ENCODE results near the gene SLC6A17. TPM values are rescaled to one million over a fixed set of nuclear protein-coding genes. Genes with fewer than 3 reads are reported as not detected.
A peak's percentile ranks its signal among the peaks of the same experiment; 100 is the strongest.

The SLC6A17 gene
- total and polyA plus RNA-seq, 9 of the 15 experiments (the other 6 are each of a cell fraction or from before 2014, with no cell fraction given), result not detected

GRCh38 chr1:110220324-110220723, 70.0 kb downstream of the SLC6A17 start (continued):
- no peak for TF ChIP-seq FOSL1 (tag; conservative IDR thresholded peaks at IDR 0.05)

DNA sequence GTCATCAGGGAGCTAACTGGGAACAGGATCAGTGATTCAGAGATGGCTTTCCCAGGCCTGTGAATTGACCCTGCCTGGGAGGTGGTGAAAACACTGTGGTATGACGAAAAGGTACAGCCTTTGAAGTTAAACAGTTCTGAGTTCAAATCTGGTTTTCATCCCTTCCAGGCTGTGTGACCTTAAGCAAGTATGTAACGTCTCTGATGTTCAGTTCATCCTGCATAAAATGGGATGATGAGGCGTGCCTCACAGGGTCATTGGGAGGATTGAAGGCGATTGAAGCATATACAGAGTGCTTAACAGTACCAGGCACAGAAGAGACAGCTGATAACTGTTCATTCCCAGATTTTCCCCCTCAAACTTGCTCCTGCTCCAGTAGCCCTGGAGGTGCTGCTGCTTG, 70.8 kb downstream of the SLC6A17 start:
- no peak for ATAC-seq
- ChIA-PET CTCF (ENCODE audit: low intra/inter-chr PET ratio) (no interaction called here), POLR2A (interaction anchor here (1.7 kb wide), 1 partner anchor 9 kb away, joined by 6 read pairs; no protein-coding TSS in a partner anchor)
- intact Hi-C loops (cut with micrococcal nuclease), result no loop called here
- no peak overlapping the region for H3K4me2 ChIP-seq (ENCODE audit: insufficient read depth, low read length)
- no peak for DNase-seq (ENCODE audit: extremely low read depth in 1 of 4, low spot score in 3 of 4)
- FAIRE-seq, result no peak
- no peak overlapping the region for H3K9ac ChIP-seq (ENCODE audit: insufficient read depth in 1 of 2, low read depth in 2 of 2, low read length in 2 of 2)
- peaks cover 0 to 12% of the 10 kb centered on the region in 2 experiments; a peak in 2 of 5 replicates for H3K4me1 ChIP-seq (replicated peaks in 1 of 2; ENCODE audit: control insufficient read depth in 2 of 2, insufficient read depth in 2 of 2, low read length in 2 of 2)
- in situ Hi-C loops (cut with MboI), result no loop called here
- no peak for TF ChIP-seq ZNF778 (CRISPR knock-in tag; IDR thresholded peaks at IDR 0.05)
- peak; percentile 64 for TF ChIP-seq RBM25 (IDR thresholded peaks at IDR 0.05; ENCODE audit: low read depth, low read length, severe bottlenecking)
- peak; percentile 27 for TF ChIP-seq ZFP36 (IDR thresholded peaks at IDR 0.05; ENCODE audit: low read depth, low read length, partially characterized antibody)
- H2AFZ ChIP-seq (ENCODE audit: low read depth, low read length), result no peak overlapping the region
- H4K20me1 ChIP-seq (replicated peaks; ENCODE audit: control insufficient read depth, insufficient read depth, low read length), result peaks cover 40% of the 10 kb centered on the region
- peaks cover 30 to 74% of the 10 kb centered on the region in 2 experiments; a peak in 4 of 5 replicates for H3K27me3 ChIP-seq (ENCODE audit: control insufficient read depth in 2 of 2, insufficient read depth in 2 of 2, low read length in 2 of 2)
- H3K9me3 ChIP-seq (replicated peaks; ENCODE audit: control insufficient read depth, insufficient read depth, low read depth, low read length), result no peaks in the 10 kb centered on the region
- no peaks in the 10 kb centered on the region for H3K79me2 ChIP-seq (ENCODE audit: control insufficient read depth, insufficient read depth, low read length)
- no TSS peak for BruUV-seq (replicated peaks)
- no peak overlapping the region for H3K27ac ChIP-seq (ENCODE audit: extremely low read depth, low read depth, low read length)
- H3K9me1 ChIP-seq (ENCODE audit: control insufficient read depth, insufficient read depth, low read length), result no peaks in the 10 kb centered on the region
- H3K4me3 ChIP-seq, result no peak overlapping the region
- 0% methylated on average over 4 of the region's 4 CpGs for WGBS (ENCODE audit: insufficient coverage, low coverage, missing lambda C conversion rate)
- H3K36me3 ChIP-seq (ENCODE audit: control insufficient read depth, insufficient read depth, low read length), result no peaks in the 10 kb centered on the region

- intact Hi-C loops (cut with micrococcal nuclease), result no loop called here
- H3K4me3 ChIP-seq, result no peak overlapping the region
Measured at GRCh38 chr1:110223127-110223526, 72.8 kb downstream of the SLC6A17 start.

More at GRCh38 chr1:110223127-110223526, 72.8 kb downstream of the SLC6A17 start:
- POLR2A ChIA-PET, result no interaction called here
- 31% methylated on average over 27 of the region's 27 CpGs for WGBS (ENCODE audit: insufficient coverage, low coverage, missing lambda C conversion rate)
- BruUV-seq (replicated peaks), result no TSS peak
- CTCF ChIA-PET (ENCODE audit: low intra/inter-chr PET ratio), result no interaction called here
- Histone ChIP-seq H2AFZ (ENCODE audit: low read depth, low read length) (no peak overlapping the region), H3K9me1 (ENCODE audit: control insufficient read depth, insufficient read depth, low read length) (no peaks in the 10 kb centered on the region), H3K27ac (ENCODE audit: extremely low read depth, low read depth, low read length) (no peak overlapping the region), H3K9ac (ENCODE audit: insufficient read depth in 1 of 2, low read depth in 2 of 2, low read length in 2 of 2) (no peak overlapping the region), H4K20me1 (replicated peaks; ENCODE audit: control insufficient read depth, insufficient read depth, low read length) (peaks cover 48% of the 10 kb centered on the region), H3K27me3 (ENCODE audit: control insufficient read depth in 2 of 2, insufficient read depth in 2 of 2, low read length in 2 of 2) (peaks cover 39 to 76% of the 10 kb centered on the region in 2 experiments; a peak in 4 of 5 replicates), H3K79me2 (ENCODE audit: control insufficient read depth, insufficient read depth, low read length) (no peaks in the 10 kb centered on the region), H3K4me2 (ENCODE audit: insufficient read depth, low read length) (no peak overlapping the region), H3K9me3 (replicated peaks; ENCODE audit: control insufficient read depth, insufficient read depth, low read depth, low read length) (no peaks in the 10 kb centered on the region), H3K36me3 (ENCODE audit: control insufficient read depth, insufficient read depth, low read length) (no peaks in the 10 kb centered on the region), H3K4me1 (replicated peaks in 1 of 2; ENCODE audit: control insufficient read depth in 2 of 2, insufficient read depth in 2 of 2, low read length in 2 of 2) (peaks cover 0 to 10% of the 10 kb centered on the region in 2 experiments; a peak in 2 of 5 replicates)
- DNase-seq (ENCODE audit: extremely low read depth in 1 of 4, low spot score in 3 of 4) (no peak), ATAC-seq (no peak), FAIRE-seq (no peak)
- TF ChIP-seq NEUROD1 (IDR thresholded peaks at IDR 0.05; ENCODE audit: borderline replicate concordance, low read depth, low read length, partially characterized antibody) (no peak), HNRNPLL (IDR thresholded peaks at IDR 0.05; ENCODE audit: low read depth, low read length, poor library complexity, severe bottlenecking) (peak; percentile 82), SRSF3 (IDR thresholded peaks at IDR 0.05; ENCODE audit: insufficient read depth, low read length) (no peak), SAFB (IDR thresholded peaks at IDR 0.05; ENCODE audit: borderline replicate concordance, low read depth, low read length) (no peak), DLX4 (CRISPR knock-in tag; IDR thresholded peaks at IDR 0.05) (no peak), ZNF277 (CRISPR knock-in tag; IDR thresholded peaks at IDR 0.05; ENCODE audit: borderline replicate concordance) (no peak)
- TF ChIP-seq, protein P1, sequence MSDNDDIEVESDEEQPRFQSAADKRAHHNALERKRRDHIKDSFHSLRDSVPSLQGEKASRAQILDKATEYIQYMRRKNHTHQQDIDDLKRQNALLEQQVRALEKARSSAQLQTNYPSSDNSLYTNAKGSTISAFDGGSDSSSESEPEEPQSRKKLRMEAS (CRISPR knock-in tag; IDR thresholded peaks at IDR 0.05), result 0 out of 2 replicates have a peak, but pooled peaks have one; percentile 18
- in situ Hi-C loops (cut with MboI), result no loop called here

All from K562 (cell line).